ENCODE results near the gene EDEM3. TPM values are rescaled to one million over a fixed set of nuclear protein-coding genes. Genes with fewer than 3 reads are reported as not detected.
"Not testable (repeated sequence)": the region's sequence is repeated elsewhere in the genome, so short reads cannot be mapped to it uniquely, and the experiment has no call there.

EDEM3 gene
- total RNA-seq, 3 donors from 2014 or later = 42.3 to 44.5 (median 43.2) TPM

DNA sequence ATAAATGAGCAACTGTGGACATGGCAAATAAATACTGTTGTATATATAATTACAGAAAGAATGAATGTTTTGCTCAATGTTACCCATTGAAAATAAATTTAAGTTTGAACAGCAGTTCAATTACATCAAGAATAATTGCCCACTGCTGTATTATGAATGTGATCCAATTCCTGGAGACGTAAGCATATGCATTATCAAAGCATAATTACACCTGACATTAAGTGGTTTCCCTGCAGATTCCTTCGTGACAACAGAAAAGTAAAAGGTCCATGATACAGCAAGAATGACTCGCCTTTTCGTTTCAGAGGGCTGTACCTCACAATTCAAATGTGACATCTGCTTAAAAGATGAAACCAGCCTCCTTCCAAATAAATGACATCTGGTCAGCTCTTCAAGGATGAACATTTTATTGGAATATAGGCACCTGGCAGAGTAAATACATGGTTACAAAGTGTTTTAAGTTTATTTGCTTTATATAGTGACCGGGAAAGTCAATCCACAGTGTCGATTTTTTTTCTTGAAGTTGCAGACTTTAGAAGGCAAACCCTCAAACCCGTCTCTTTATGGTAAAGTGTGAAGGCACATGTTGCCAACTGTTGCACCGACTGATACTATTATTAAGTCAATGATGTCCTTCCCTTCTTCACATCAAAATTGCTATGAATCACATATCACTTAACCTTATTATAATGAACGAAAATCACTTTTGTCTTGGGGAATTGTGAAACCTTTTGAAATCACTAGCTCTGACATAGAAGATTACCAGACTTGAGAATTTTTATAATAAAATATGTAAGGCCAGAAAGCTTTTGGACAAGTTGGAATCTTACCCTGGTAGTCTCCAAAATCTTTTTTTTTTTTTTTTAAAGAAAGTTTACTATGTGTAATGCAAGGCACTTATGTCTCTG is 36.2 kb upstream of the EDEM3 start:
- TF ChIP-seq POLR2A (IDR thresholded peaks at IDR 0.05) (no peak), POLR2AphosphoS5 (IDR thresholded peaks at IDR 0.05) (no peak)
- Histone ChIP-seq H3K27me3 (no peaks in the 10 kb centered on the region), H3K27ac (no peak overlapping the region), H3K4me3 (no peak overlapping the region), H3K36me3 (no peaks in the 10 kb centered on the region), H3K9me3 (no peaks in the 10 kb centered on the region), H3K4me1 (no peaks in the 10 kb centered on the region)
- no peak for DNase-seq (ENCODE audit: low spot score in 2 of 2)
- intact Hi-C loops (cut with DNase I; ENCODE audit: low total_unique reads) = no loop called here

DNA sequence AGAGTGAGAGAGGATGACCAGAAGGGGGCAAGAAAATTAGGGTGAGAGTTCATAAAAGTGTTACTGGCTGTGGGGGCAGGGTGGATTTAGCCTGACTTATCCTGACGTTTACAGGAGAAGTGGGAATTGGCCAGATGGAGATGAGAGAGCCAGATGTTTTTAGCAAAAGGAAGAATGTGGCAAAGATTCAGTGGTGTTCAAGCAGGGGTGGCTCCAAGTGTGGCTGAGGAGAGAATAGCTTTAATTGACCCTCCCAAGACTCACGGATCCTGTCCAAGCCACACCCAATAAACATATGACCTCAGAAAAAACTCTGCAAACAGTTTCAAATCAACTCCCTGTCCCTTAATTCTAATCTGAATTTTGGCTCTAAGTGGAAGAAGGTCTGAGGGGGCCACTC is 35.2 kb upstream of the EDEM3 start:
- Histone ChIP-seq H3K27ac (no peak overlapping the region), H3K9me3 (no peaks in the 10 kb centered on the region), H3K27me3 (no peaks in the 10 kb centered on the region), H3K36me3 (no peaks in the 10 kb centered on the region), H3K4me1 (no peaks in the 10 kb centered on the region), H3K4me3 (no peak overlapping the region)
- TF ChIP-seq POLR2AphosphoS5 (IDR thresholded peaks at IDR 0.05) (no peak), POLR2A (IDR thresholded peaks at IDR 0.05) (no peak)
- TF ChIP-seq, protein P1, sequence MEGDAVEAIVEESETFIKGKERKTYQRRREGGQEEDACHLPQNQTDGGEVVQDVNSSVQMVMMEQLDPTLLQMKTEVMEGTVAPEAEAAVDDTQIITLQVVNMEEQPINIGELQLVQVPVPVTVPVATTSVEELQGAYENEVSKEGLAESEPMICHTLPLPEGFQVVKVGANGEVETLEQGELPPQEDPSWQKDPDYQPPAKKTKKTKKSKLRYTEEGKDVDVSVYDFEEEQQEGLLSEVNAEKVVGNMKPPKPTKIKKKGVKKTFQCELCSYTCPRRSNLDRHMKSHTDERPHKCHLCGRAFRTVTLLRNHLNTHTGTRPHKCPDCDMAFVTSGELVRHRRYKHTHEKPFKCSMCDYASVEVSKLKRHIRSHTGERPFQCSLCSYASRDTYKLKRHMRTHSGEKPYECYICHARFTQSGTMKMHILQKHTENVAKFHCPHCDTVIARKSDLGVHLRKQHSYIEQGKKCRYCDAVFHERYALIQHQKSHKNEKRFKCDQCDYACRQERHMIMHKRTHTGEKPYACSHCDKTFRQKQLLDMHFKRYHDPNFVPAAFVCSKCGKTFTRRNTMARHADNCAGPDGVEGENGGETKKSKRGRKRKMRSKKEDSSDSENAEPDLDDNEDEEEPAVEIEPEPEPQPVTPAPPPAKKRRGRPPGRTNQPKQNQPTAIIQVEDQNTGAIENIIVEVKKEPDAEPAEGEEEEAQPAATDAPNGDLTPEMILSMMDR (IDR thresholded peaks at IDR 0.05) = no peak
- no peak for DNase-seq (ENCODE audit: low spot score in 2 of 2)
- intact Hi-C loops (cut with DNase I; ENCODE audit: low total_unique reads) = no loop called here

DNA sequence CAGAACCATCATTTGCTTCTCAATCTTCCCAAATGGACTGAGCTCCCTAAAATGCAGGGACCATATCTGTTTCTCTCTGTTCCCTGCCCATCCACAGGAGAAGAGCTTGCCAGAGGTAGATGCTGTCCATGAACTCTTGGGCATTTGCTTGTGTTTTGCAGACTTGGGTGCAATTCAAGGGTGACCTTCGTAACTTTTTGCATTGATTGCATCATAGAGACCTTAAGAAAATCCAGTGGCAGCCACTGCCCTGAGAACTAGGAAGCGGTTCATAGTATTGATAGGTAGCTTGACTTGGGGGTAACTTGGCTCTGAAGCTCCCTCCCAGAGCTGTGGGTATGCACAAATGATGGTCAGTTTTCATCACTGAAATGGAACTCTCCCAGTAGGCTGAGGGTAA is 34.3 kb upstream of the EDEM3 start:
- no peaks in the 10 kb centered on the region for H3K4me1 ChIP-seq
- TF ChIP-seq POLR2A (IDR thresholded peaks at IDR 0.05) = no peak

DNA sequence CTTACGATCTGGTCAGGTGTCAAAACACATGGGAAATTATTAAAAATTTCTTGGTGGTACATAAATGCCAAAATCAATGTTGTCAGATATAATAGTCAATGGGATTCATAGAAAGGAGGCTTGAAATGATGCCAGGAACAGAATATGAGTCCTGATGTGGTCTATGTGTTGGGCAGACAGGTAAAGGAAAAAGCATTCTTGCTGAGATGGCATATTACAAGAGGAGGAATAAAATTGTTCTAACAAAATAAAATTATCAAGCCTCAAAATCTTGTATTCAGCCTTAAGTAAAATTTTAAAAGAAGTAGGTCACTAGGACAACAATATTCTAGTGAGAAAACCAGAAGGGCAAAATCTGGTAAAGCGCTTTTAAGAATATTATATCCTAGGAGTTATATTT is 30.9 kb upstream of the EDEM3 start:
- intact Hi-C loops (cut with DNase I; ENCODE audit: low total_unique reads) = no loop called here
- Histone ChIP-seq H3K27ac (no peak overlapping the region), H3K4me1 (no peaks in the 10 kb centered on the region), H3K4me3 (no peak overlapping the region), H3K9me3 (peaks cover 8 to 10% of the 10 kb centered on the region in 2 donors), H3K27me3 (no peaks in the 10 kb centered on the region), H3K36me3 (no peaks in the 10 kb centered on the region)
- no peak for DNase-seq (ENCODE audit: low spot score in 2 of 2)
- TF ChIP-seq POLR2A (IDR thresholded peaks at IDR 0.05) = no peak
- TF ChIP-seq, protein P1 (IDR thresholded peaks at IDR 0.05) = no peak
- TF ChIP-seq POLR2AphosphoS5 (IDR thresholded peaks at IDR 0.05) = no peak

More for the DNA sequence above, 34.3 kb upstream of the EDEM3 start:
- intact Hi-C loops (cut with DNase I; ENCODE audit: low total_unique reads) = no loop called here
- Histone ChIP-seq H3K4me3 (no peak overlapping the region), H3K9me3 (peaks cover 2 to 4% of the 10 kb centered on the region in 2 donors), H3K27me3 (no peaks in the 10 kb centered on the region), H3K27ac (no peak overlapping the region), H3K36me3 (no peaks in the 10 kb centered on the region)
- DNase-seq (ENCODE audit: low spot score in 2 of 2) = no peak

DNA sequence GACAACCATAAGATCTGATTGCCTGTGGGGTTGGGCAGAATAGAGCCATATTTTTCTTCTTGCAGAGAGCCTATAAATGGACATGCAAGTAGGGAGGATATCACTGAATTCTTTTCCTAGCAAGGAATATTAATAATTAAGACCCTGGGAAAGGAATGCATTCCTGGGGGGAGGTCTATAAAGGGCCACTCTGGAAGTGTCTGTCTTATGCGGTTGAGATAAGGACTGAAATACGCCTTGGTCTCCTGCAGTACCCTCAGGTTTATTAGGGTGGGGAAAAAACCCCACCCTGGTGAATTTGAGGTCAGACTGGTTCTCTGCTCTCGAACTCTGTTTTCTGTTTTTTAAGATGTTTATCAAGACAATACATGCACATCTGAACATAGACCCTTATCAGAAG is 29.1 kb upstream of the EDEM3 start:
- H3K4me3 ChIP-seq; H3K27ac ChIP-seq; H3K9me3 ChIP-seq; DNase-seq (ENCODE audit: low spot score in 2 of 2); H3K27me3 ChIP-seq; intact Hi-C loops (cut with DNase I; ENCODE audit: low total_unique reads); H3K4me1 ChIP-seq; H3K36me3 ChIP-seq: not testable (repeated sequence)

DNA sequence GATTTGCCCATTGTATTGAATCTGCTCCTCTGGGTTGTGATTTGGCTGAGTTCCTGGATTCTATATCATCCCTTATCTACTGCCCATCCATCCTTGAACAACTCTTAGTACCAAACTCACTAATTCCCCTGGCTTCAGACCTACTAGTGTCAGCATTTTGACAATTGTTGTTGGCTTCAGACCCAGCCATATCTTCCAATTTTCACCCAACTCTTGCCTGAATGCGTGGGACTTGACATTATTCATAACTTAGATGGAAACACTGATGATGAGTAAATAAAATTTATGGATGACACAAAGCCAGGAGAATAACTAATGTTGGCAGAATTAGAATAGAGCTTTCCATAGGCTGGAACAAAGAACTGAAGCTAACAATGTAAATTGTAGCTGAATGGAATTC is 27.3 kb upstream of the EDEM3 start:
- no peaks in the 10 kb centered on the region for H3K36me3 ChIP-seq
- H3K4me1 ChIP-seq = no peaks in the 10 kb centered on the region
- H3K4me3 ChIP-seq = no peak overlapping the region
- peaks cover 8 to 10% of the 10 kb centered on the region in 2 donors for H3K9me3 ChIP-seq
- no peak overlapping the region for H3K27ac ChIP-seq
- intact Hi-C loops (cut with DNase I; ENCODE audit: low total_unique reads) = no loop called here
- H3K27me3 ChIP-seq = no peaks in the 10 kb centered on the region
- TF ChIP-seq POLR2A (IDR thresholded peaks at IDR 0.05) (no peak), POLR2AphosphoS5 (IDR thresholded peaks at IDR 0.05) (no peak)
- TF ChIP-seq, protein P1 (IDR thresholded peaks at IDR 0.05) = no peak
- DNase-seq (ENCODE audit: low spot score in 2 of 2) = no peak

Data from breast epithelium (tissue), 4 donors.